T47D (cell line): ENCODE data around the gene STOML1.

Source experiments
- DNase-seq, 2 experiments: peaks; one replicate each; pipeline versions ENCODE4 v3.0.0 to v3.0.0-alpha.2; 2011 to 2012; ENCODE audit warnings: low read depth in 1 of 2, low spot score in 1 of 2
- JUND ChIP-seq: IDR thresholded peaks from 2 replicates; pipeline ENCODE4 v1.6.1; 2012; ENCODE audit warnings: low read depth
- in situ Hi-C: cut with HindIII; loops from 2 replicates; pipeline ENCODE4 v1.10.0; 2016; ENCODE audit warnings: low sequenced_read_pairs, low pct_unique_long_range_greater_than_20kb

The STOML1 gene, protein sequence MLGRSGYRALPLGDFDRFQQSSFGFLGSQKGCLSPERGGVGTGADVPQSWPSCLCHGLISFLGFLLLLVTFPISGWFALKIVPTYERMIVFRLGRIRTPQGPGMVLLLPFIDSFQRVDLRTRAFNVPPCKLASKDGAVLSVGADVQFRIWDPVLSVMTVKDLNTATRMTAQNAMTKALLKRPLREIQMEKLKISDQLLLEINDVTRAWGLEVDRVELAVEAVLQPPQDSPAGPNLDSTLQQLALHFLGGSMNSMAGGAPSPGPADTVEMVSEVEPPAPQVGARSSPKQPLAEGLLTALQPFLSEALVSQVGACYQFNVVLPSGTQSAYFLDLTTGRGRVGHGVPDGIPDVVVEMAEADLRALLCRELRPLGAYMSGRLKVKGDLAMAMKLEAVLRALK

DNA sequence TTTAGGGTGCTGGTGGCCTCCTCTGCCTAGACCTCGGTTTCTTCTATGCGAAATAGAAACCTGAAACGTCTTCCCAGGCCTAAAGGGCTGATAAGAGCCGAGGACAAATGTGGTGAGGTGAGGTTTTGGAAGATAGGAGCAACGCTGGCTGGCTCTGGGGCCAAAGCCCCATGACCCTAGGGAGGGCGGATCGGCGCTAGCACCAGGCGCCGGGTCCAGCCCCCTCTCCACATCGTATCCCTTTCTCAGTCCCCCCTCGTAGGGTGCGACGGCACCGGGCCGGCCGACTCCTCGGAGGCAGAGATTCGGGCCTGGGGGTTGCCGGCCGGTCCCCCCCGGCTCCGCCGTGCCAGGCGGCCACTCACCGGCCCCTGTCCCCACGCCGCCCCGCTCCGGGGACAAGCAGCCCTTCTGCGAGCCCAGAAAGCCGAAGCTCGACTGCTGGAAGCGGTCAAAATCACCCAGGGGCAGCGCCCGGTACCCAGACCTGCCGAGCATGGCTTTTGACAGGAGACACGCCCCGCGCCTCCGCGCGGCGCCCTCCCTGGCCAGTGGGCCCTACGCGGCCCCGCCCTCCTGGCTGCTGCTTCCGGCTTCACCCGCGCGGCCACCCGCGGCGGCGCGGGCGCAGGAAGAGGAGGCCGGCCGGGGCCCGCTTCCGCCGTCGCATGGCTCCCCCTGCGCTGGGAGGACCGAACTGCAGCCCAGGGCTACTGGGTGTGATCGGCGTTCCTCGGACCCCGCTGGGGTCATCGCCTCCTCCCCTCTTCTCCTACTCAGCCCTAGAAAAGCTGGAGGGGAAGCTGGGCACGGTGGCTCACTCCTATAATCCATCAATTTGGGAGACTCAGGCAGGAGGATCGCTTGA, at the start of gene STOML1:
TSS of gene STOML1 (minus strand) at position 570 of the 868 bp plus-strand sequence. CDS start at position 498, 72 bp downstream.
- peak; percentile 96 to 97 for DNase-seq
- in situ Hi-C loops = no loop called here
- TF ChIP-seq JUND = no peak

DNA sequence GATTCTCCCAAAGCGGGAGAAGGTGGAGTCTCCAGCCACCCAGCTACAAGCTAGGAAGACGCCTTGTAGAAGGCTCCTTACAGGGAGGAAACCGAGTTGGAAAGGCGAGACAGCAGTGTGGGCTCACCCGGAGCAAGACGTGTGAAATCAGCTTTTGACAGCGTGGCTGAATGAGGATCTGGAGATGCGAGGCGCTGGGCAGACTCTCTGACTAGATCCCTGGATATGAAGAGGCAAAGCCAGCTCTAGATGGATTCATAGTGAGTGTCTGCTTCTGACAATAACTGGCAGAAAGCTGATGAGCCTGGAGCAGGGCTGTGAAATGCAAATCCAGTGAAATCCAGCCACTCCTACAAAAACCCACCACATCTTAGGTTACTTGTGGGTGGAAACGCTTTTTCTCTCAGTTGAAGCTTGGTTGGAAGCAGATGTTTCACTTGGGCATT, 49.2 kb upstream of the STOML1 start:
- DNase-seq = no peak
- TF ChIP-seq JUND = no peak
- in situ Hi-C loops = no loop called here

DNA sequence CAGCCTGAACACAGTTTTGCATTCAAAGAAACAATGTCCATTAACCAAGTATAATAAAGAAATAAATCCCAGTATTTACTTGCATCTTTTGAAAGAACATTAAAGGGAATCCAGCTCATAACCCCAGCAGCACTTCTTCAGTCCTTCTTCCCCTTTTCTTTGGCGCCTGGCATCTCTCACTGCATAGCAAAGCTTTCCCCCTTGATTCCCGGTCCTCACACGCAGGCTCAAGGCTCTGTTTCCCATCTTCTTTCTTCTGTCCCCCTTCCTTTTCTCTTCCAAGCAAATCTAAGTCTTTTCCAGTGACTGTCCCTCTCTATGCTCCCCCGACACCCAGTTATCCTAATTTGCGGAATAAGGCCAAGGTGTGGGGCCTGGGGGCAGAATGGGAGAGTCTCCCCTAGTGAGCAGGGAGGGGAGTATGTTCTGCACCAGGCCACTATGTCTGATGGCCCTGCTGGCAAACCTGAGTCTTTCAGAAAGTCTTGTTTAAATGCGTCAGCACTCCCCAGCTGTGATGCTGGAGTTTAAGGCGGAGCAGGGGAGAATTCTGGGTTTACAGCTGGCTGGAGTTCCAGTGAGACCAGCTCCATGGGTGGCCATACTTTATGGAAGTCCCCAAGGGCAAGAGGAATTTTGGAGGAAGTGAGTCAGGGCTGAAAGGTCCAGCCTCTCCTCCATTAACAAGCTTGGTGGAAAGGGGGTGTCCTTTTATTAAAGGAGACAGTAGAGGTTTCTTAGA, 48.2 kb upstream of the STOML1 start:
- no peak for DNase-seq
- in situ Hi-C loops = no loop called here
- no peak for TF ChIP-seq JUND

DNA sequence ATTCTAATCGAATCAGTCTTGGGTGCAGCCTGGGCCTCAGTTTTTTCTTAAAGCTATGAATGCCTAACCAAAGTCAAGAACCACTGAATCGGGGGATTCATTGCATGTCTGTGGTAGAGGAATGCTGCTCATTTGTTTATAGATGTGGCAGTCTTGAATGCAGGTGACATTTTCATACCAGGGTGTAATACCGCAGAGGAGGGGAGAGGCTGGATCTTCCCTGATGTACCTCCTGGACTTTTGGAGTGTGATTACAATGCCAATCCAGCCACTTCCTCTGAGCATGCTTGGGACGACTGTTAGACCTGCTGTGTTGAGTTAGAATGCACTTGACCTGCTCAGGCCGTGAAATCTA, 47.5 kb upstream of the STOML1 start:
- DNase-seq = no peak
- TF ChIP-seq JUND = no peak
- in situ Hi-C loops = no loop called here

DNA sequence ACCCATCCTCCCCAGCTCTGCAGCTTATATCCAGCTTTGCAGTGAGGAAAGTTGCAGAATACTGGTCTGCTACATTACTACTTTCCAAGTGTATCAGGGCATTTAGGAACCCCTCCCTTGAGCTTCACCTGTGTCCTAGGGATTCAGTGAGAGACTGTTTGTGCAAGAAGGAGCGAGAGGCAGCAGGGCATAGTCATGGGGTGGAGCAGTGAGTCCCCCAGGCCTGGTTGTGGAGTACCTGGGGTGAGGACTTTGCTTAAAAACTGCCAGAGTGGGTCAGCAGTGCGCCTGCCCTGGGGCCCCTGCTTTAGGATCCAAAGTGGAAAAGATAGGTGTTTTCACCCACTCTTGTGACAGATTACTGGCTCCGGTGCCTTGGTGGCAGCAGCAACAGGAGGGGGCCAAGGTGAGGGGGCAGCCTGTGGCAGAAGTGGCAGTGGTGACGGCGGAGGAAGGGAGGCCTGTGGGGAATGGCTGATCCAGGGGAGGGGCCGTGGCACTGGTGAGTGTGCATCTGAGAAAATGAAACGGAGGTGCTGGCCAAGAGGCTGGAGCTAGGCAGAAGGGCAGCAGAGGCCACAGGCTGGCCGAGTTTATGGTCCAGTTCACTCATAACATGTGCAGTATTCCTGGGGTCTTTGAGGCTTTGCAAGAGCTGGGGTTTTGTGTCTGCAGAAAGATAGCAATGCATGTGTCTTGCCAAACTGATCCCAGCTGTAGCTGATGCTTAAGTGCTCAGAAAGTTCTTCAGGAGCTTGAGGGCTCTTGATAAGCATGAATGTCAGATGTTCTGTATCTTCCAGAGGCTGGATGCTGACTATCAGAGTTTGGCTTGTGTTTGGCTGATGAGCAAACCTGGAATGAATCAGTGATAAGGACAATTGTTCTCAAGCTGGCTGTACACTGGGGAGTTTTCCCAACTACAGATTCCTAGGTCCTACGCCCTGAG, 46.9 kb upstream of the STOML1 start:
- DNase-seq = no peak
- TF ChIP-seq JUND = no peak
- in situ Hi-C loops = no loop called here

DNA sequence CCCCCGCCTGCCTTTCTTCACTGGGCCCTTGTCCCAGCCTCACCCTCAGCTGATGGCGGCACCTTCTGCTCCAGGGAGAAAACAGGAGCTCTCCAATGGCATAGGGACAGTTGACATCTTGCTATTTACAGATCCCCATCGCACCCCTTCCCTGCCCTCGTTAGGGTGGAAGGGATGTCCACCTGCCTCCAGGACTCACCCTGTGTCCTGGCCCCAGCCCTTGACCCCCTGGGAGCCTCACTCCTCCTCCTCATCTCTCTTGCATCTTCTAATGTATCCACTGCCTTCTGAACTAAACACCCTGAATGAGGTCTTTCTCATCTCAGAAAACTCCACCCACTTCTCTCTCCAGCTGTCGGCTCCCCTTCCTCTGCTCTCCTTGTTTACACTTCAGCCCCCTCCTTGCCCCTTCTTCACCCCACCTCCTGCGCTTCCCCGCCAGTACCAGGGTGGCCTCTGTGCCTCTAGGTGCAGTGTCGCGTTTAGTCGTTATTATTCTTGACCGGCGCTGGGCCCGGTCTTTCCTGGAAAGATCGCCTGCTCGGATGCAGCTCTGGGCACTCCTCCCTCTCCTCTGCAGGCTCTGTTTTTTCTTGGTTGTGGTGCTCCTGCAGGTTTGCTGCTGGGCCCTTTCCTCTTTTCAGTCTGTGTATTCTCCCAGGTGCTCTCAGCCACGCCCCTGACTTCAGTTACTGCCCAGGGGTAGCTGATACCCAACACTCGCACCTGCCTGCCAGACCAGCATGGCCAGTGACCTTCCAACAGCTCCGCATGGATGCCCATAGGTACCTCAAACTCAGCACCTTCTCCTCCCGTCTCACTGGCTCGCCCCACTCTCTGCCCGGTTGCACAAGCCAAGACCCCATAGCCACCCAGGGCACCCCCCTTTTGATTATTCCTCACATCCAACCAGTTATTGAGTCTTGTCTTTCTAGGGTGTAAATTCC, 45.3 kb upstream of the STOML1 start:
- TF ChIP-seq JUND = no peak
- in situ Hi-C loops = no loop called here
- no peak for DNase-seq

DNA sequence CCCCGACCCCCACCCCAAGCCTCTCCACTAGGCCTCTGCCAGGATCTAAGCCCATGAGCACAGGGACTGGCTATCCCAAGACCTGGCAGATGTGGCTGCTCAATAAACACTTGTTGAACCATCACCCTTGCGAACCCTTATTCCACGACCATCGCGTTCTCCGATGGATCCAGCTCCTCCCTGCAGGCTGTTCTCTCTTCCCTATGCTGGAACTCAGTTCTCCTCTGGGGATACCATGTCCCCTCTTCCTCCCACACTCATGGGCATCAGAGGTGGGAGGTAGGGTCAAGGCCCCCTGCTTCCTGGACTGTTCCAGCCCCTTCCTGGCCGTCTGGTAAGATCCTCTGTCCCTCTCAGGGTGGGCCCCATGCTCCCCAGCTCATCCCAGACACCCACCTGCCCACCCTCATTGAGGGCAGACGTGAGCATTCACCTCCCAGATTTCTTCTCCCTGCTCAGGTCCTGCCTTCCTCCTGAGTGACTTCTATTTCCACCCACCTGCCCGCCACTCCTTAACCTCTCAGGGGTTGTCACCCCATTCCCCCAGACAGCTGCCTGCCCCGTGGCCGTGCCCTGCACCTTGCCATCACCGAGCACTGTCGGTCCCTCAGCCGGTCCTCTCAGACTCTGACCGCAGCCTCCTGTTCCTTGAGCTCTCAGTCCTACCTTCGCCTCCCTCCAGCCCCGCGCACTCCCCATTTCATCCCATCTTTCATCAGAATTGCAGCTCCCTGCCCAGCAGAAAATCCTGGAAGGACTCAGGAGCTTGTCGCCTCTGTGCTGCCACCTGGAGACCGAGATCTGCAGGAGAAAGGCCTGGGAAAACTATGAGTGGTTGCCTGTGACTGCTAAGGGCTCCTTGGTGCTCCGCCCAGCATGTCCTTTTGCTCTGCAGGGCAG, 44.4 kb upstream of the STOML1 start:
- no peak for TF ChIP-seq JUND
- peak; percentile 80 to 86 for DNase-seq
- in situ Hi-C loops = no loop called here

DNA sequence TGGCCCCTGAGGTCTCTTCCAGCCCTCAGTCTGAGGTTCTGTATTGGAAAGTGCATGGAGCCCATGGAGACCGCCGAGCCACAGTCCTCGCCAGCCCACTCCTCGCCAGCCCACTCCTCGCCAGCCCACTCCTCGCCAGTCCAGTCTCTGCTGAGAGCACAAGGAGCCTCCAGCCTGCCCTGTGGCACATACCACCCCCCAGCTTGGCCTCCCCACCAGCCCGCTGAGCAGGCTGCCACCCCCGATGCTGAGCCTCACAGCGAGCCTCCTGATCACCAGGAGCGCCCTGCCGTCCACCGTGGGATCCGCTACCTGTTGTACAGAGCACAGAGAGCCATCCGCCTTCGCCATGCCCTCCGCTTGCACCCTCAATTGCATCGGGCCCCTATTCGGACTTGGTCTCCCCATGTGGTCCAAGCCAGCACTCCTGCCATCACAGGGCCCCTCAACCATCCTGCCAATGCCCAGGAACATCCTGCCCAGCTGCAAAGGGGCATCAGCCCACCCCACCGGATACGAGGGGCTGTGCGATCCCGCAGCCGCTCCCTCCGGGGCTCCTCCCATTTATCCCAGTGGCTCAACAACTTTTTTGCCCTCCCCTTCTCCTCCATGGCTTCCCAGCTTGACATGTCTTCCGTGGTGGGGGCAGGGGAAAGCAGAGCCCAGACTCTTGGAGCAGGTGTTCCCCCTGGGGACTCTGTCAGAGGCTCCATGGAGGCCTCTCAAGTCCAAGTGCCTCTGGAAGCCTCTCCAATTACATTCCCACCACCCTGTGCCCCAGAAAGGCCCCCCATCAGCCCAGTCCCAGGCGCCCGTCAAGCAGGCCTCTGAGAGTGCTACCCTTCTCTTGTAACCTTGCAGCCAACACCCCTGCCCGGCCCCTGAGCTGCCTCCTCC, 43.3 kb upstream of the STOML1 start:
- DNase-seq = no peak
- in situ Hi-C loops = no loop called here
- TF ChIP-seq JUND = no peak

DNA sequence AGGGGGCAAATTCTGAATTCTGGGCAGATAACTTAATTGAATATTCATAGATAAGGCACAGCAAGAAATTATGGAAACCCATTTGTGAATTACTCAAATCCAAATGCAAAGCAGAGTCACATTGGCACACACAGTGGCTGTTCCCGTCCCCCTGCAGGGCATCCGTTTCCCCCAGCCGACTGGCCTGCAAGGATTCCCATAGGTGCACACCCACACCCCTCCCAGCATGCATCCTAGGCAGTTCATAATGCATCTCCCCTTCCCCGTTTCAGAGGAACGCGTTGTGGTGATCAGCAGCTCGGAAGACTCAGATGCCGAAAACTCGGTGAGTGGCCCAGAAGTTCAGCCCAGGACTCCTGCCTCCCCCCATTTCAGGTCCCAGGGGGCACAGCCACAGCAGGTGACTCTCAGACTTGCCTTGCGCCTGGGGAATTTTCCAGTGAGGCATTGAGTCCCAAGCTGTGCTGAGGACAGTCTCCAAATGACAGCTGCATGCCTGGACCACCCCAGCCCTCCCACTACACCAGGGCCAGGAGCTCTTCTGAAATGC, 42.2 kb upstream of the STOML1 start:
- in situ Hi-C loops = no loop called here
- DNase-seq = no peak
- no peak for TF ChIP-seq JUND
